ENCODE measurements around the gene TRPM3.

TRPM3 gene

GRCh38 chr9:70491426-70492318 lies 629.7 kb downstream of the TRPM3 start:
- DNase-seq (ENCODE audit: low read depth in 2 of 3, low spot score in 1 of 3), result no peak

- no peak for DNase-seq (ENCODE audit: low read depth in 2 of 3, low spot score in 1 of 3)
Observed at GRCh38 chr9:70490478-70490877, 630.9 kb downstream of the TRPM3 start.

GRCh38 chr9:70488793-70489105 lies 632.7 kb downstream of the TRPM3 start:
- DNase-seq (ENCODE audit: low read depth in 2 of 3, low spot score in 1 of 3), result no peak

GRCh38 chr9:70488098-70488792 lies 633.2 kb downstream of the TRPM3 start:
- no peak for DNase-seq (ENCODE audit: low read depth in 2 of 3, low spot score in 1 of 3)

GRCh38 chr9:70486127-70486526 lies 635.3 kb downstream of the TRPM3 start:
- DNase-seq (ENCODE audit: low read depth in 2 of 3, low spot score in 1 of 3), result no peak

DNA sequence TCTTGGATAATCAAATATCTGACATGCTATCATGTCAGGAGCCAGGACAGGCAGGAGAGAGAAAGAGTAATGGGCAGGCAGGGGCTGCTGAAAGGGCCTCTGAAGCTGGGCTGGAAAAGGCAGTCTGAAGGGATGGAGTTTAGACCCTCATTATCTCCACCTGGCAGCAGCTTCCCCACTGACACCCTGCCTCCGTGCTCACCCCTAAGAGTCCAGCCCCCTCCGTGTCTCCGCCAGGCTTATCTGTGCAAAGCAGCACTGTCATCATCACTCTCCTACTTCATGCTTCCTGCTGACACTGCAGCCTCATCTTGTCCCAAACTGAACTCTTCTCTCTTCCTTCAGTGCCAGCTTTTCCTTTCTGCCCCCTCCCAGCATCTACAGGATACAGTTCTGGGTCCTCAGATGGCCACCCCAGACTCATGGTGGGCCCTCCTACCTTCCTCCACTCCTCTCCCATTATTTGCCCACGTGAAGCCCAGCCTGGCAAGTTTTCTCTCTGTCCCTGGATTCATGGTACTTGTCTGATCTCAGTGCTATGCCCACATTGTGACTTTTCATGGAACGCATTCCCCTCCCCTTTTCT lies 636.1 kb downstream of the TRPM3 start:
- DNase-seq (ENCODE audit: low read depth in 2 of 3, low spot score in 1 of 3), result no peak

DNA sequence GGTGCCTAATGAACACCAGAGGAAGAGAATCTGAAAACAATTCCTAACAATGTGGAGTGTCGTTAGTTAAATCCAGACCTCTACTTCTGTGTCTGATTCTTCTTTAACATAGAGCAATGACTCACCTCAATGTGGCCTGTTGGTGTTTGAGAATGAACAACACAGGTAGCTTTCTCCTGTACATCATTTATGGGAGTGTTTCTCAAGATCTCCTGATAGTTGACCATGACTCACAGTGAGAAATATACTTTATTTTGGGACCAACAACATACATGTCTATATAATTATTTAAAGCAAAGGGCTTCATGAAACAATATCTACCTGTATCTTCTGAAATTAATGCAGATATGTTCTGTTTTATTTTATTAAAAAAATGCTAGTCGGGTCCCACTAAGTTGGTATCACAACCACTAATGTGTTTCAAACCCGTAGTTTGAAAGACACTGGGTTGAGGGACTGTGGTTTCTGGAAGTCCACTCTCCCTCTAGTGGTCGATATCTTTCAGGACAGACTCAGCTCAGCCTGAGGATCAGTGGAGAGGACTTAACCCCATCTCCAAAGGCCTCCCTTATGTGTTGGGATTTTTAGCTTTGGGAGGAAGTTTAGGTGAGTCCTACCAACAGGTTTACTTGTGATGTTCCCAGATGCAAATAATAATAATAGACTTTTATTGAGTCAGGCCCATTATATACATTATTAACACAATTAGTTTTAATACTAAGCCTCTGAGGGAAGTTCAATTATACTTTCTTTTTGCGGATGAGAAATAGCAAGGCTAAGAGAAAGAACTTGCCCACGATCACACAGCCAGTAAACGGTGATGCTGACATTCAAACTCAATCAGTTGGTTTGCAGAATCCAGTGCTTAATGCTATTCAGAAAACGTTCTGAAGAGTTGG lies 636.9 kb downstream of the TRPM3 start:
- DNase-seq (ENCODE audit: low read depth in 2 of 3, low spot score in 1 of 3), result no peak

DNA sequence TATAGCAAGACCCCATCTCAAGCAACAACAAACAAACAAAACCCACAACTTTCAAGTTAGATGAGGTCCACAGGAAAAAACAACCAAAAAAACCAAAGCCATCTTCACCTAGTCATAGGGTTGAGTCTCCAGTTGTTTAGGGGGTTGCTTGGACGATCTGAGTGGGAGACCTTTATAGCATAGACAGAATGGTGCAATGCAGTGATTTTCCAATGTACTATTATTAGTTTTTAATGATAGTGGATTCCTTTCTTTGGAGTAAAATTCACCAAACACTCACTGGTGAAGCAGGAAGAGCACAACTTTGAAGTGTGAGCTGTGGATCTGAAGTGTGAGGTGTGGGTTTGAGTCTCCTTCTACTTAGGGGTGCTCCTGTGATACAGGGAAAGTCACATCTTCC lies 640.0 kb downstream of the TRPM3 start:
- no peak for DNase-seq (ENCODE audit: low read depth in 2 of 3, low spot score in 1 of 3)

GRCh38 chr9:70480405-70480980 lies 640.9 kb downstream of the TRPM3 start:
- DNase-seq (ENCODE audit: low read depth in 2 of 3, low spot score in 1 of 3), result no peak

GRCh38 chr9:70479880-70480291 lies 641.5 kb downstream of the TRPM3 start:
- no peak for DNase-seq (ENCODE audit: low read depth in 2 of 3, low spot score in 1 of 3)
